Activated CD4-positive, alpha-beta T cell treated with anti-CD3 and anti-CD28 coated beads, Interleukin-2, amount 50 U/mL, for 48 hours (primary cell): ENCODE measurements around the gene CX3CR1.

ENCODE experiments used
- DNase-seq, 2 experiments: peaks; one replicate each; pipeline ENCODE4 v3.0.0-alpha.2; 2020

Gene CX3CR1

GRCh38 chr3:39291903-39292329 lies 12.1 kb upstream of the CX3CR1 start:
- peak; percentile 82 to 86 for DNase-seq

- no peak for DNase-seq
Measured at GRCh38 chr3:39290255-39290654, 10.4 kb upstream of the CX3CR1 start.

GRCh38 chr3:39289107-39289506 lies 9.3 kb upstream of the CX3CR1 start:
- no peak for DNase-seq

GRCh38 chr3:39288300-39288808 lies 8.5 kb upstream of the CX3CR1 start:
- DNase-seq = peak; percentile 82 to 87

GRCh38 chr3:39287216-39288164 lies 7.7 kb upstream of the CX3CR1 start:
- no peak for DNase-seq

- DNase-seq = no peak
Measured at GRCh38 chr3:39286771-39287170, 6.9 kb upstream of the CX3CR1 start.

- no peak for DNase-seq
Measured at GRCh38 chr3:39285332-39285731, 5.5 kb upstream of the CX3CR1 start.

GRCh38 chr3:39284457-39284881 lies 4.6 kb upstream of the CX3CR1 start:
- no peak for DNase-seq

- DNase-seq = no peak
Measured at GRCh38 chr3:39282057-39282456, 2.2 kb upstream of the CX3CR1 start.

- DNase-seq = no peak
Measured at GRCh38 chr3:39281533-39281932, 1.7 kb upstream of the CX3CR1 start.

- DNase-seq = no peak
Measured at GRCh38 chr3:39280571-39280970, 735 bp upstream of the CX3CR1 start.

- DNase-seq = no peak
Measured at GRCh38 chr3:39278616-39278935, 1.3 kb downstream of the CX3CR1 start.

- no peak for DNase-seq
Measured at GRCh38 chr3:39277893-39278615, 1.8 kb downstream of the CX3CR1 start.

- no peak for DNase-seq
Measured at GRCh38 chr3:39276746-39277145, 3.1 kb downstream of the CX3CR1 start.

- DNase-seq = no peak
Measured at GRCh38 chr3:39275963-39276593, 3.8 kb downstream of the CX3CR1 start.

GRCh38 chr3:39275052-39275451 lies 4.8 kb downstream of the CX3CR1 start:
- no peak for DNase-seq

GRCh38 chr3:39273119-39273518 lies 6.7 kb downstream of the CX3CR1 start:
- no peak for DNase-seq

GRCh38 chr3:39272191-39272590 lies 7.6 kb downstream of the CX3CR1 start:
- DNase-seq = no peak

- no peak for DNase-seq
Measured at GRCh38 chr3:39271363-39271914, 8.4 kb downstream of the CX3CR1 start.

- no peak for DNase-seq
Measured at GRCh38 chr3:39269528-39269927, 10.3 kb downstream of the CX3CR1 start.

- no peak for DNase-seq
Measured at GRCh38 chr3:39268549-39268900, 11.3 kb downstream of the CX3CR1 start.

GRCh38 chr3:39267631-39268548 lies 11.9 kb downstream of the CX3CR1 start:
- DNase-seq = peak; percentile 70 to 79
